Middle frontal gyrus (tissue), 1 donor: ENCODE data around the gene LPCAT1.
"Not testable (repeated sequence)": the region's sequence is repeated elsewhere in the genome, so short reads cannot be mapped to it uniquely, and the experiment has no call there.

Source experiments
- DNase-seq: peaks from one replicate; pipeline ENCODE4 v3.0.0-alpha.2; 2015; ENCODE audit warnings: low spot score; ENCODE audit errors: extremely low spot score

The LPCAT1 gene

GRCh38 chr5:1509346-1510085, 14.2 kb downstream of the LPCAT1 start:
- DNase-seq = no peak

- no peak for DNase-seq
Measured at GRCh38 chr5:1508659-1509290, 15.0 kb downstream of the LPCAT1 start.

DNA sequence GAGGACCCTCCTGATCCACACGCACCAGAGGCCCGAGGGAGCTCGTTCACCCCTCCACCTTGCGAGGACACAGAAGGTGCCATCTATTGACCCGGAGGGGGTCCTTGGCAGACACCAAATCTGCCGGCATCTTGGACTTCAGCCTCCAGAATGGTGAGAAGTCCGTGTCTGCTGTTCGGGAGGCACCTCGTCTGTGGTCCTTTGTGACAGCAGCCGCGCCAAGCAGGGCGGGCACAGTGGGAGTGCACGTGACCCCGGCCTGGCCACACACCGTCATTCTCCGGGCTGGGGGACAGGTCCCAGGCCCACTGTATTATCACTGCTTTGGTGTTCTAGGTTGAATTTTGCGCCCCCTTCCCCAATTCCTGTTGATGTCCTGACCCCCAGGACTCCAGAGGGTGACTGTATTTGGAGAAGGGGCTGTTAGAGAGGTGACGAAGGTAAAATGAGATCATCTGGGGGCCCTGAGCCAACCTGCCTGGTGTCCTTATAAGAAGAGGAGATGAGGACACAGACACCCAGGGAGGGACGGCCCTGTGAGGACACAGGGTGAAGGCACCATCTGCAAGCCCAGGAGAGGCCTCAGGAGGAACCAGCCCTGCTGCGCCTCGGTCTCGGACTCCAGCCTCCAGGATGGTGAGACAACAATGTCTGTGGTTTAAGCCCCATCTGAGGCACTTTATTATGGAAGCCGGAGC, 15.7 kb downstream of the LPCAT1 start:
- DNase-seq = no peak

- no peak for DNase-seq
Measured at GRCh38 chr5:1507457-1507856, 16.3 kb downstream of the LPCAT1 start.

DNA sequence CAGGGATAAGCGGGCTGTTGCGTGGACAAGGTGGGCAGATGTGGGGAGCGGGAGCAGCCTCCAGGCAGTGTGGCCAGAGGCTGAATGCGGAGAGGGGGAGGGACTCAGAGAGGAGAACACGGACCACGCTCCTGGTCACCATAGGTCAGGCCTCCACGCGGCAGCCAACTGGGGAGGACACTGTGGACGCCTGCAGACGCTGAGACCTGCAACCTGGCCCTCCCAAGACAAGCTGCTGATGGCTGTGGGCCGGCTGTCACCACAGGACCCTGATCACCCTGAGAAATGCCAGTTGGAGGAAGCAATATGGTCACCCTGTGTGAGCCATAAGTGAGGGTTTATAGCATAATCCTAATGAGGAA, 16.8 kb downstream of the LPCAT1 start:
- no peak for DNase-seq

DNA sequence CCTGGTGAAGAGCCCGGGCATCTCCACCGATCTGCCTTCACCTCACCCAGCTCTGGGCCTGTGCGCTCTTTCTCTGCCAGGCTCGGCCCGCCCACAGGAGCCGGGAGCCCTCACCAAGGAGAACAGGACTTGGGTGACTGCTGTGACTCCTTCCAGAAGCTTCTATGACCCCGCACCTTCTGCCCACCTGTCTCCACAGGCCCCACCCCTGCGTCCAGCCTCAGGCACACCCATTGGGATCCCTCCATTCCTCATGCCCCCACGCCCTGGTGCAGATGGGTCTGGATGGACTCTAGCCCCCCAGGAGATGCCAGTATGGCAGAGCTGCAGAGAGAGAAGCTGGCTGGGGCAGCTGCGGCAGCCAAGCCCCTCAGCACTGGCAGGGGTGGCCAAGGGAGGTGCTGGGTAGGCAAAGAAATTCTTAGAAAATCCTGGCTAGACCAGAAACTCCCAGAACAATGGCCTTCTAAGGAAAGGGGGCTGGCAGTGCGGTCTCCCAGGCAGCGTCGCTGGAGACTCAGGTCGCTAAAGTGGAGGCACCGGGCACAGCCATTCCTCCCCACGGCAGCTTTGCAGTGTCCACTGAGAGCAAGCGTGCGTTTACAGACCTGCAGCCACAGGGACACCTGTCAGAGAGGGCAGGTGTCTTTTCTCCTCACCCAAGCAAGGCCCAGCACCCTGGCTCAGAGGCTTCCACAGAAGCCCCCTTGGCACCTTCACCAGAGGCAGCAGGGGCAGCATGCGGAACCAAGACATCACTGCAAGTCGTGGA, 17.3 kb downstream of the LPCAT1 start:
- no peak for DNase-seq

GRCh38 chr5:1505506-1506241, 18.1 kb downstream of the LPCAT1 start:
- no peak for DNase-seq

DNA sequence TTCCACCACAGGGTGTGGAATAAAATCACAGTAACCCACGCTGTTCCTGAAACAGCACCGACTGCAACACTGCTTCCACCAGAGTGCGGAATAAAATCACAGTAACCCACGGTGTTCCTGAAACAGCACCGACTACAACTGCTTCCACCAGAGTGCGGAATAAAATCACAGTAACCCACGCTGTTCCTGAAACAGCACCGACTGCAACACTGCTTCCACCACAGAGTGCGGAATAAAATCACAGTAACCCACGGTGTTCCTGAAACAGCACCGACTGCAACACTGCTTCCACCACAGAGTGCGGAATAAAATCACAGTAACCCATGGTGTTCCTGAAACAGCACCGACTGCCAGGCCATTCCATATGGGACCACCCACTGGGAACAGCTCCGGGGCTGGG, 18.7 kb downstream of the LPCAT1 start:
- DNase-seq = not testable (repeated sequence)

DNA sequence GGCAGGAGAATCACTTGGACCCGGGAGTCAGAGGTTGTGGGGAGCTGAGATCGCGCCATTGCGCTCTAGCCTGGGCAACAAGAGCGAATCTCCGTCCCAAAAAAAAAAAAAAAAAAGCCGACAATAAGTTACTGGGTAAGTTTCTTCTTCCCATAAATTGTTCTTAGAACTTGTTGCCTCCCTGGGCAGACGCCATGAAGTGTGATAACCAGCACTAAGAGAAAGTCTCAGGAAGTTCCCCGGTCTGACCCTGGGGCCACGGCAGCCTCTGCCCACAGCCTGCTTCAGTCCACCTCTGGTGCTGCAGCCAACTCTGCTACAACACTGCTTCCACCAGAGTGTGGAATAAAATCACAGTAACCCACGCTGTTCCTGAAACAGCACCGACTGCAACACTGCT, 19.1 kb downstream of the LPCAT1 start:
- DNase-seq = no peak

- no peak for DNase-seq
Measured at GRCh38 chr5:1504069-1504595, 19.6 kb downstream of the LPCAT1 start.

- DNase-seq = no peak
Measured at GRCh38 chr5:1503241-1504068, 20.3 kb downstream of the LPCAT1 start.

DNA sequence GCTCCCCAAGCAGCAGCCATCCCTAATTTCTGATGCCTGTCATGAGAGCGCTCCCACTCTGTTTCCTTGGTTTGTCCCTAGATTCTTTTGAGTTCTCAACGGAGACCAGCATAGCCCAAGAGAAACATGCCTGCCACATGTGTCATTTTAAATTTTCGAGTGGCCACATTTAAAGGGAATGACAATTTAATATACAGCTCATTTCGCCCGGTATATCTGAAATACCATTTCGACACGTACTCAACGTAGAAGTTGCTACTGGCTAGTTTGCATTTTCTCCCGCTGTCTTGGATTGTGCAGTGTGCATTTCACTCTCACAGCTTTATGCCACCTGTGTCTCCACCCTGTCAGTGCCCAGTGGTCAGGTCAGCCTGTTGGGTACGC, 21.0 kb downstream of the LPCAT1 start:
- no peak for DNase-seq

DNA sequence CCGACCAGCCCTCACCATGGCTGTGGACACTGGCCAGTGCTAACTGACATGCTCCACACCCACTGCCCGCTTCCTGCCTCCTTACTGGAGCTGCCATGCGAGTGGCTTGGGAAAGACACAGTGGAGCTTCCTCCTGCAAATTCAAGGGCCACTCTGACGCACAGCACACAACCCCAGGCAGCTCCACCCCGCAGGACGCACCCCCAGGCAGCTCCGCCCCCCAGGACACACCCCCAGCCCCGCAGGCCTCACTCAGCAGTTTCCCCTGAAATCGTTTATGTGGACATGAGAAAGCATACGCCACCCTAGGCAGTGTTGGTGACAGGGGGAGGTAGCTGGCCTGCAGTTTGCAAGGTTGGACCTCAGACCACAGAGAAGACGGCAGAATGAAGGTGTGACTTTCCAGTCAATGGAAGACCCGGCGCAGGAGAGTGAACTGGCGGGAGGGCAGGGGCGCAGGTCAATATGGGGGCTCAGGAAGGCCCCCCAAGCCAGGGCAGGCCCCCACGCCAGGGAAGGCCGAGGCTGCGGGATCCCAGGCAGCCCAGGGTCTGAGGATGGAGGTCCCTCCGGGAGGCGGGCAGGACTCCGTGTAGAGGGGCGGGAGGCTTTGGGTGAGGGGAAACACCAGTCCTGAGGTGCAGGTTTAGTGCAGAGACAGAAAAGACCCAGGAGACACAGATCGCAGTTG, 21.6 kb downstream of the LPCAT1 start:
- no peak for DNase-seq

DNA sequence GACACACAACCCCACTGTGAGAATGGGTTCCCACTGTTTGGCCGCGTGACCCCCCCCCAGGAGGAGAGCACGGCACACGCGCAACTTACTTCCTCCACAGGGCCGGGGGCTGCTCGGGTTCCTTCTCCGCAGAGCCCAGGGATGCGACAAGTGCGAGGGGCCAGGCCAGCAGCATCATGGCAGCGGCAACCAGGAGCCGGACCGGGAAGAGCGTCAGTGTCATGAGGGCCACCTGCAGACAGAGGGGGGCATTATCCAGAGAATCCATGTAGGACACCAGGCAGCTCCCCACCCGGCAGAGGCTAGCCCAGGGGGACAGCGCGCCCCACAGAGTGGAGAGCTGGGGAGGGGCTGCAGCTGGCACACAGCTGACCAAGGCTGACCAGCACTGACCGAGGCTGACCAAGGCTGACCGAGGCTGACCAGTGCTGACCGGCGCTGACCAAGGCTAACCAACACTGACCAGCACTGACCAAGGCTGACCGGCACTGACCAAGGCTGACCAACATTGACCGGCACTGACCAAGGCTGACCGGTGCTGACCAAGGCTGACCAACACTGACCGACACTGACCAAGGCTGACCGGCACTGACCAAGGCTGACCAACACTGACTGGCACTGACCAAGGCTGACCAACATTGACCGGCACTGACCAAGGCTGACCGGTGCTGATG, 22.3 kb downstream of the LPCAT1 start:
- no peak for DNase-seq

- no peak for DNase-seq
Measured at GRCh38 chr5:1500411-1501091, 23.2 kb downstream of the LPCAT1 start.

GRCh38 chr5:1499851-1500250, 23.9 kb downstream of the LPCAT1 start:
- no peak for DNase-seq

DNA sequence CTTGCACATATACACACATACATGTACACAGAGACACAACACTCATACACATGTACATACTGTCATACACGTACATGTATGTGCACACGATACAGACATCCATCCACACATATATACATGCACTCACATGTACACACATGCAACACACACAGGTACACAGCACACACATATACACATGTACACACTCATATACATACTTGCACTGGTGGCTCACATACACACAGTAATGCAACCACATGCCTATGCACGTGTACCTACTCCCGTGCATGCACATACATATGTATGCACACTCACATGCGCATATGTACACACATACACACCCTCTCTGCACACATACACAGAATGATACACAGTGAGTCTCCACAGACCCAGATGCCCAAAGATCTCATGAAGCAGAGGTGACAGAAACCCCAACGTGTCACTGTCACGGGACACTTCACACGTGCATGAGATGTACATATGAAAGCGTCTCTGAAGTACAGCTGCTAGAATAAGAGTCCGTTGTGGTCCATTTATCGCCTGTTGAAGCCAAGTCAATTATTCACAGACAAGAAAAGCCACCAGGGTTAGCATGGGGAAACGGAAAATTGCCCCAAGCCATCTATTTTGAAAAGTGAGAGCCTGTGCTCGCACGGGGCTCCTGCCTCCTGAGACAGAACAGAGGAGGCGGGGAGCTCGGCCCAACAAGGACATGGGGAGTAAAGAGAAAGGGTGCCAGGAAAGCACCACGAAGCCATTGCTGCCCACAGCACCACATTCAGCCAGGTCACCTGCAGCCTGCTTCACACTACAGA, 24.9 kb downstream of the LPCAT1 start:
- no peak for DNase-seq
